GM10248 (cell line): ENCODE results near the gene MPZL3.

Experiments
- CTCF ChIA-PET: fragments of 300-600 bp; sonication (Branson Sonifier 250); formaldehyde crosslinking; extraction: SDS; loops from one replicate; lab custom pipeline; 2021; ENCODE audit warnings: antibody characterized with exemption; lab: Yijun Ruan, JAX
- POLR2A ChIA-PET: fragments of 350-650 bp; sonication (Branson Sonifier 250); formaldehyde crosslinking; extraction: SDS; loops from one replicate; lab custom pipeline; 2020; ENCODE audit warnings: antibody characterized with exemption; lab: Yijun Ruan, JAX
- DNase-seq: peaks from one replicate; pipeline ENCODE4 v3.0.0; 2012; ENCODE audit errors: extremely low spot score
- TF ChIP-seq, protein P1 (sequence below): IDR thresholded peaks from 2 replicates; pipeline ENCODE4 v1.5.1; 2012; ENCODE audit warnings: mild to moderate bottlenecking, low read depth; ENCODE audit errors: extremely low read depth, missing control alignments, control extremely low read depth

MPZL3 gene

DNA sequence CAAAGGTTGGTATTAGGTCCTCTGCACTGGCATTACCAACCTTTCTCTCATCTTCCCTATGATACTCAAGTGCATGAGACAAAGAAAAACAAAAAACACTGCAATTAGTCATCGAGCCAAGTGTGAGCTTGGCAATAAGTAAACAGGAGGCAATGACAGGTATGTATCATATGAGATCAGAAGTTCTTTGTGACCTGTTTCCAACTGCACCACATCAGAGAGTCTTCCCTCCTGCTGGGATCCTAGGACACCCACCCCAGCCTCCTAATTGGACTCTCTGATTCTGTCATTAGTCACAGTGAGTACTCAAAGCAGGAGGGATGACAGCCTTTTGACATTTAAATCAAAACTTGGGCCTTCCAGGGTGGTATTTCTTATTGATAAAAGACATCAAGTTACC, 19.5 kb downstream of the MPZL3 start:
- ChIA-PET CTCF (interaction anchor here (1.9 kb wide), 1 partner anchor 34 kb away, joined by 4 read pairs; no protein-coding TSS in a partner anchor), POLR2A (no interaction called here)
- no peak for DNase-seq
- TF ChIP-seq, protein P1, sequence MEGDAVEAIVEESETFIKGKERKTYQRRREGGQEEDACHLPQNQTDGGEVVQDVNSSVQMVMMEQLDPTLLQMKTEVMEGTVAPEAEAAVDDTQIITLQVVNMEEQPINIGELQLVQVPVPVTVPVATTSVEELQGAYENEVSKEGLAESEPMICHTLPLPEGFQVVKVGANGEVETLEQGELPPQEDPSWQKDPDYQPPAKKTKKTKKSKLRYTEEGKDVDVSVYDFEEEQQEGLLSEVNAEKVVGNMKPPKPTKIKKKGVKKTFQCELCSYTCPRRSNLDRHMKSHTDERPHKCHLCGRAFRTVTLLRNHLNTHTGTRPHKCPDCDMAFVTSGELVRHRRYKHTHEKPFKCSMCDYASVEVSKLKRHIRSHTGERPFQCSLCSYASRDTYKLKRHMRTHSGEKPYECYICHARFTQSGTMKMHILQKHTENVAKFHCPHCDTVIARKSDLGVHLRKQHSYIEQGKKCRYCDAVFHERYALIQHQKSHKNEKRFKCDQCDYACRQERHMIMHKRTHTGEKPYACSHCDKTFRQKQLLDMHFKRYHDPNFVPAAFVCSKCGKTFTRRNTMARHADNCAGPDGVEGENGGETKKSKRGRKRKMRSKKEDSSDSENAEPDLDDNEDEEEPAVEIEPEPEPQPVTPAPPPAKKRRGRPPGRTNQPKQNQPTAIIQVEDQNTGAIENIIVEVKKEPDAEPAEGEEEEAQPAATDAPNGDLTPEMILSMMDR, result no peak

DNA sequence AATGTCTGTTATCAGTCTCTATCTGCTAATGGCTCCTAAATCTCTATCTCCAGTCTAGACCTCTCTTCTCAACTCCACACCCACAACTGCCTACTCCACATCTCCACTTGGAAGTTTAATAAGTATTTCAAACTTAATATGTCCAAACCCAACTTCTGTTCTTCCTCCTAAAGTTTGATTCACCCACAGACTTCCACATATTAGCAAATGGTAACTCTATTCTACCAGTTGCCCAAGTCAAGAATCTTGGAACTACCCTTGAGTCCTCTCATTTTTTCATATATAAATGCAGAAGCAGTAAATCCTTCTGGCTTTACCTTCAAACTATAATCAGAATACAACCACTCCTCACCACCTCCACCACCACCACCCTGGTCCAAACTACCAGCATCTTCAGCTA, 20.7 kb downstream of the MPZL3 start:
- ChIA-PET CTCF (interaction anchor here (1.9 kb wide), 1 partner anchor 33 kb away, joined by 4 read pairs; no protein-coding TSS in a partner anchor), POLR2A (no interaction called here)
- no peak for DNase-seq
- TF ChIP-seq, protein P1, result no peak

DNA sequence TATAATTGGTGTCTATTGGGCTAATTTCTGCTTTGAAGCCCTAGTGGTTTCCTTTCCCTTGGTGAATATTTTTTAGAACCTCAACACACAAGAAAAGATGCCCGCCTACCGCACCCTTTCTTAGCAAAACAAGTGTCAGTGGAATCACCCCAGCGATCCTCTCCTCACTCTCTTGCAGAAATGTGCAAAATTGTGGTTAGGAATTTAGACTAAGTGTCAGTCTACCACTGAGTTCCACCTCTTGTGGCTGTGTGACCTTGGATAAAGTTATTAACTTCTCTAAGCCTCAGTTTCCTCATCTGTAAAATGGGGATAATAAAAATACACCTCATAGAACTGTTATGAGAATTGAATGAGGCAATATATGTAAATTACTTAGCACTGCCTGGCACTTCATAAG, 22.1 kb downstream of the MPZL3 start:
- POLR2A ChIA-PET, result no interaction called here
- DNase-seq, result no peak
- TF ChIP-seq, protein P1, result no peak
- CTCF ChIA-PET, result interaction anchor here (1.2 to 1.5 kb wide), 2 partner anchors 9 to 14 kb away, joined by 4 read pairs; no protein-coding TSS in a partner anchor

DNA sequence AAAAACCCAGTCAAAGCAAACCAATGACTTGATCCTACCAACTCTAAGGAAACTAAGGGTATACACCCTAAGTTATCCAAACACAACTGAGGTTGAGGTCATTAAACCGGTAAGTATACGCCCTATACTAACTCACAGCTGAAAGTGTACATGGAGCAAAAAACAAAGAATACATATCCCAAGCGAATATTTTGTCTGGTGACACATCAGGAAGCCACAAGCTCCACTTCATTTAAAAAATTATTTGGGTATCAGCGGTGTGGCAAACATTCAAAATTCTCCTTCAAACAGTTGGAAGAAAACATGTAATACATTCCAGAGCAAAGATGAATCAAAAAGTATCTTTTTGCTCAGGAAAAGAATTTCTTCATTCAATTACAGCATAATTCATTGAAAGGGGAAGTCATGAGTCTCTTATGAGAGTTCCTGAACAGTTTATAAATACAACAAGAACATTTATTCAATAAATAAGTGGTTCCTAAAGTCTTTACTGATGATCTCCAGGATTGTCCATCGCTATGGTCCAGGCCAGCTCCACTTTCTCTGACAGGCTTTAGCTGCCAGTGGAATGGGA, 22.8 kb downstream of the MPZL3 start:
- TF ChIP-seq, protein P1, result no peak
- ChIA-PET CTCF (interaction anchor here (1.0 to 1.5 kb wide), 2 partner anchors 13 to 16 kb away, joined by 3 to 4 read pairs; no protein-coding TSS in a partner anchor), POLR2A (no interaction called here)
- DNase-seq, result no peak

DNA sequence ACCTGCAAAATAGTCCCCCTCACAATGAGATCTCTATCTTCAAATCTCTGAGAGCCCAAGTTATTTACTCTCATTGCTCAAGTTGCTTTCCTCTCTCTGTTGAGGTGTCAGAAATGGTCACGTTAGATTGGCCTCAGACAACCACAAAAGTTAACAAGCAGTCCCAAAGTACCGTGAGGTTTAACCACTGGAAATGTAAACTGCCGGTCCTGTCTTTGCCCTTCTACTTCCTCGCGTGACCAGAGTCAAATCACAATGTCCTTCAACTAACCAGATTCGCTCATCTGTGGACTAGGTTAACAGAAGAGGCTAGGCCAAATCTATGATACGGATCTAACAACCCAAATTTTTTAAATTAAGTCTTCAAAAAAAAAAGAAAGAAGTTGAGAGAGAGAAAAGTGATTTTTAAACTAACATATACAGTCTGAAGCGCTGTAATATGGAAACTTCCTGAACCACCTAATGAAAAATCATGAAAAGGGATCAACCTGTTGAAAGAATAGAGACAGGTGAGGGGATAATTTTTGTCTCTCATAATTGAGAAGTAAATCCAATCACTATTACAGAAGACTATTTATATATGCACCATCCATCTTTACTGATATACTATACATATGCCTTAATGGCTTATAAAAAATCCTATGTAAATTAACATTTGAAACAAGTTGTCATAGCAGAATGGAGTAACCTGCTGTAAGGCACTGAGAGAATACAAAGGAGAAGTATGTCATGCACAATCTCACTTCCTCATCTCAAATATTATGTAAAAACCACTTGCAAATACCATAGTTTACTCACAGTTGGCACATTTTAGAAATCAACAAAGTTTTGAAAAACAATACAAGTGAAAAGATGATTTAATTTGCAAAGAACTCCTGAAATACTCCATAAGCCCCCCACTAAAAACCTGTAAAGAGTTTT, 24.0 kb downstream of the MPZL3 start:
- CTCF ChIA-PET, result interaction anchor here (1.0 to 1.9 kb wide), 2 partner anchors 18 to 30 kb away, joined by 3 to 10 read pairs; no protein-coding TSS in a partner anchor
- DNase-seq, result peak; percentile 35
- TF ChIP-seq, protein P1, result no peak
- POLR2A ChIA-PET, result no interaction called here

DNA sequence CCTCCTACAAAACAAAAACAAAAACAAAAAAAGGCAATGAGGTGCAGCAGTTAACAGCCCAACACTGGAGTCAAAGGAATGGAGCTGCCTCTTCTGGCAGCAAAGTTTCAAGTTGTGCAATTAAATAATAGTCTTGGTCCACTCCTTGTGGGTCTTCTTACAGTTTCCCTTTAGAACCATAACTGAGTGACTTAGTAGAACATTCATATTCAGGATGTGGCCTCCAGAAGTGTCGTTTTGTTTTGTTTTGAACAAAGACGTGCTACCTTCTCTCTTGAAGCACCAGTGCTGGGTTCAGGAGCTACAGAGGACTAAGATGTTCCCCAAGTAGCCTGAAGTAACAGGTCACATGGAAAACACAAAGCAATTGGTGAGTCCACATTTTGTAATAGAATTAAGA, 25.4 kb downstream of the MPZL3 start:
- no peak for DNase-seq
- TF ChIP-seq, protein P1, result no peak
- ChIA-PET POLR2A (no interaction called here), CTCF (interaction anchor here (1.0 to 1.9 kb wide), 3 partner anchors 14 to 28 kb away, joined by 3 to 10 read pairs (median 4); no protein-coding TSS in a partner anchor)
